Measurements from ENCODE around the gene DIAPH3. TPM values are rescaled to one million over a fixed set of nuclear protein-coding genes. Genes with fewer than 3 reads are reported as not detected.
A peak's percentile ranks its signal among the peaks of the same experiment; 100 is the strongest.

Gene DIAPH3
- polyA plus RNA-seq, 1 of the 3 experiments (the other 2 are of a cell fraction) = 5.4 TPM

- TF ChIP-seq EZH2phosphoT487 (IDR thresholded peaks at IDR 0.05; ENCODE audit: borderline replicate concordance, low read depth) = no peak
- peak; percentile 48; the same call in 1 of the 2 replicates for TF ChIP-seq FOSL2 (IDR thresholded peaks at IDR 0.05; ENCODE audit: borderline replicate concordance, low read depth)
- no peak for TF ChIP-seq YY1 (IDR thresholded peaks at IDR 0.05; ENCODE audit: low read depth)
- TF ChIP-seq, protein P1, sequence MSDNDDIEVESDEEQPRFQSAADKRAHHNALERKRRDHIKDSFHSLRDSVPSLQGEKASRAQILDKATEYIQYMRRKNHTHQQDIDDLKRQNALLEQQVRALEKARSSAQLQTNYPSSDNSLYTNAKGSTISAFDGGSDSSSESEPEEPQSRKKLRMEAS (IDR thresholded peaks at IDR 0.05; ENCODE audit: low read depth) = no peak
- TF ChIP-seq MXI1 (IDR thresholded peaks at IDR 0.05; ENCODE audit: low read depth, low read length) = no peak
- no peak for TF ChIP-seq ELF1 (IDR thresholded peaks at IDR 0.05)
- TF ChIP-seq, protein P2, sequence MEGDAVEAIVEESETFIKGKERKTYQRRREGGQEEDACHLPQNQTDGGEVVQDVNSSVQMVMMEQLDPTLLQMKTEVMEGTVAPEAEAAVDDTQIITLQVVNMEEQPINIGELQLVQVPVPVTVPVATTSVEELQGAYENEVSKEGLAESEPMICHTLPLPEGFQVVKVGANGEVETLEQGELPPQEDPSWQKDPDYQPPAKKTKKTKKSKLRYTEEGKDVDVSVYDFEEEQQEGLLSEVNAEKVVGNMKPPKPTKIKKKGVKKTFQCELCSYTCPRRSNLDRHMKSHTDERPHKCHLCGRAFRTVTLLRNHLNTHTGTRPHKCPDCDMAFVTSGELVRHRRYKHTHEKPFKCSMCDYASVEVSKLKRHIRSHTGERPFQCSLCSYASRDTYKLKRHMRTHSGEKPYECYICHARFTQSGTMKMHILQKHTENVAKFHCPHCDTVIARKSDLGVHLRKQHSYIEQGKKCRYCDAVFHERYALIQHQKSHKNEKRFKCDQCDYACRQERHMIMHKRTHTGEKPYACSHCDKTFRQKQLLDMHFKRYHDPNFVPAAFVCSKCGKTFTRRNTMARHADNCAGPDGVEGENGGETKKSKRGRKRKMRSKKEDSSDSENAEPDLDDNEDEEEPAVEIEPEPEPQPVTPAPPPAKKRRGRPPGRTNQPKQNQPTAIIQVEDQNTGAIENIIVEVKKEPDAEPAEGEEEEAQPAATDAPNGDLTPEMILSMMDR (IDR thresholded peaks at IDR 0.05) = no peak
- TF ChIP-seq, protein P3, sequence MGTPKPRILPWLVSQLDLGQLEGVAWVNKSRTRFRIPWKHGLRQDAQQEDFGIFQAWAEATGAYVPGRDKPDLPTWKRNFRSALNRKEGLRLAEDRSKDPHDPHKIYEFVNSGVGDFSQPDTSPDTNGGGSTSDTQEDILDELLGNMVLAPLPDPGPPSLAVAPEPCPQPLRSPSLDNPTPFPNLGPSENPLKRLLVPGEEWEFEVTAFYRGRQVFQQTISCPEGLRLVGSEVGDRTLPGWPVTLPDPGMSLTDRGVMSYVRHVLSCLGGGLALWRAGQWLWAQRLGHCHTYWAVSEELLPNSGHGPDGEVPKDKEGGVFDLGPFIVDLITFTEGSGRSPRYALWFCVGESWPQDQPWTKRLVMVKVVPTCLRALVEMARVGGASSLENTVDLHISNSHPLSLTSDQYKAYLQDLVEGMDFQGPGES (IDR thresholded peaks at IDR 0.05; ENCODE audit: low read depth, low read length) = no peak
- TF ChIP-seq NRF1 (IDR thresholded peaks at IDR 0.05; ENCODE audit: low read depth, low read length) = no peak
- TF ChIP-seq RXRA (IDR thresholded peaks at IDR 0.05; ENCODE audit: borderline replicate concordance, low read depth) = no peak
- TF ChIP-seq GATA2 (CRISPR knock-in tag; IDR thresholded peaks at IDR 0.05) = no peak
- TF ChIP-seq USF1 (IDR thresholded peaks at IDR 0.05; ENCODE audit: borderline replicate concordance, low read depth) = no peak
- no peak for TF ChIP-seq TEAD4 (IDR thresholded peaks at IDR 0.05; ENCODE audit: borderline replicate concordance, insufficient read depth)
Observed at GRCh38 chr13:59746291-59746962, 417.3 kb downstream of the DIAPH3 start (continued).

GRCh38 chr13:59745392-59745788 is 418.3 kb downstream of the DIAPH3 start:
- ChIA-PET CTCF (interaction anchor here (0.8 to 1.9 kb wide), 5 partner anchors 11 to 353 kb away, joined by 3 to 4 read pairs (median 3); no protein-coding TSS in a partner anchor), POLR2A (no interaction called here)
- H3K9me2 ChIP-seq = no peaks in the 10 kb centered on the region
- H3K4me2 ChIP-seq = no peak overlapping the region; the same call in 1 of the 2 replicates
- TF ChIP-seq GATA2 (CRISPR knock-in tag; IDR thresholded peaks at IDR 0.05) = no peak
- no peaks in the 10 kb centered on the region for H3K36me3 ChIP-seq (replicated peaks in 1 of 2; ENCODE audit: control insufficient read depth in 1 of 2, insufficient read depth in 2 of 2, low read length in 1 of 2)
- peaks cover 27% of the 10 kb centered on the region for H3F3A ChIP-seq (replicated peaks; ENCODE audit: insufficient read depth)
- no peaks in the 10 kb centered on the region for H3K79me2 ChIP-seq (ENCODE audit: insufficient read depth)
- peaks cover under 1 to 33% of the 10 kb centered on the region in 2 experiments; a peak in 2 of 4 replicates for H3K4me1 ChIP-seq (ENCODE audit: control insufficient read depth in 1 of 2, insufficient read depth in 2 of 2, low read depth in 1 of 2, low read length in 1 of 2)
- no peaks in the 10 kb centered on the region for H4K20me1 ChIP-seq (ENCODE audit: insufficient read depth)
- no peaks in the 10 kb centered on the region for H3K9me3 ChIP-seq
- H3K9ac ChIP-seq = no peak overlapping the region
- no peak for DNase-seq
- H2AFZ ChIP-seq (ENCODE audit: low read depth) = no peak overlapping the region
- peak overlapping the region in 1 of 2 experiments; percentile 54; a peak in 2 of 4 replicates for H3K27ac ChIP-seq (ENCODE audit: low read depth in 2 of 2, low read length in 1 of 2)
- 77% methylated on average over 1 of the region's 1 CpG for WGBS (ENCODE audit: low lambda C conversion rate)
- H3K27me3 ChIP-seq (ENCODE audit: insufficient read depth) = no peaks in the 10 kb centered on the region
- no peak overlapping the region for H3K4me3 ChIP-seq (ENCODE audit: low read depth in 2 of 2, low read length in 1 of 2)

Measured in SK-N-SH (cell line).